Ascending aorta (tissue), 2 donors: Measurements from ENCODE around the gene OCIAD2. TPM values are rescaled to one million over a fixed set of nuclear protein-coding genes. Genes with fewer than 3 reads are reported as not detected.

Experiments used
- DNase-seq, 2 donors: peaks; one replicate each; pipeline ENCODE4 v3.0.0-alpha.2; 2019; ENCODE audit warnings: low spot score in 2 of 2
- H3K27ac ChIP-seq, 2 donors: fragments of 200-600 bp; sonication (generic); one replicate each; pipeline ENCODE4 v1.5.1; 2016 to 2017; ENCODE audit warnings: mild to moderate bottlenecking in 1 of 2
- H3K27me3 ChIP-seq: fragments of 200-600 bp; sonication (generic); one replicate; pipeline ENCODE4 v1.5.1; 2017
- H3K36me3 ChIP-seq, 2 donors: fragments of 200-600 bp; sonication (generic); one replicate each; pipeline ENCODE4 v1.5.1; 2016
- H3K4me1 ChIP-seq, 2 donors: fragments of 200-600 bp; sonication (generic); one replicate each; pipeline ENCODE4 v1.5.1; 2016 to 2017; ENCODE audit warnings: mild to moderate bottlenecking in 1 of 2
- H3K4me3 ChIP-seq, 2 donors: fragments of 200-600 bp; sonication (generic); one replicate each; pipeline ENCODE4 v1.5.1; 2016 to 2017; ENCODE audit warnings: mild to moderate bottlenecking in 1 of 2
- H3K9me3 ChIP-seq, 2 donors: fragments of 200-600 bp; sonication (generic); one replicate each; pipeline ENCODE4 v1.5.1; 2016
- intact Hi-C: fragments of 100-400 bp; cut with DNase I; formaldehyde crosslinking; loops from one replicate; pipeline ENCODE4 v1.15.1; 2023
- total RNA-seq: library from RNA; depleted of rRNA; stranded (reverse); fragments of >200 nt; gene quantifications from one replicate; pipeline ENCODE4 v1.1.0, GENCODE V29; 2016
- TF ChIP-seq, protein P1 (sequence below), 3 experiments: fragments of 200-600 bp in 2 of 3; fragments of 450-650 bp in 1 of 3; sonication (generic) in 2 of 3; IDR thresholded peaks; one replicate each; pipeline ENCODE4 v1.5.1; 2016 to 2019; ENCODE audit warnings: antibody characterized with exemption in 3 of 3, mild to moderate bottlenecking in 1 of 3, moderate library complexity in 1 of 3

OCIAD2 gene
- total RNA-seq, 1 donor from 2014 or later, result 1.9 TPM

DNA sequence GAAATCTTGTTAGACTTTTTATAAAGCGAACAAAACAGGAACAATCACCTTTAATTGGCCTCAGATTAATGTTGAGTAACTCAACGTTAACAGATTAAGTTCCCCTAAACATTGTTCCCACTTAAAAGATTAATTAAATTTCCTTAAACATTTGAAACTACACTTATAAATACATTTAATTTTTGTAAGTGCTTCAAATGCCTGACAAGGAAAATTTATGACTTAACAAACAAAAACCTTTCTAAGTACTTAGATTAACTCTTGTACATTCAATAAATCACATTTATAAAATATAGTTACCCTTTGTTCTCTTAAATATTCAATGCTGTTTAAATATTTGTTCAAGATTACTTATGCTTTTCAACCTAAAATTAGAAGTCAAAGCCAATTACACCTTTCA is 39.4 kb upstream of the OCIAD2 start:
- no peaks in the 10 kb centered on the region for H3K27me3 ChIP-seq
- H3K4me1 ChIP-seq, result no peaks in the 10 kb centered on the region
- intact Hi-C loops, result no loop called here
- no peaks in the 10 kb centered on the region for H3K36me3 ChIP-seq
- DNase-seq, result no peak
- no peaks in the 10 kb centered on the region for H3K9me3 ChIP-seq
- no peak overlapping the region for H3K27ac ChIP-seq
- H3K4me3 ChIP-seq, result no peak overlapping the region
- TF ChIP-seq, protein P1, sequence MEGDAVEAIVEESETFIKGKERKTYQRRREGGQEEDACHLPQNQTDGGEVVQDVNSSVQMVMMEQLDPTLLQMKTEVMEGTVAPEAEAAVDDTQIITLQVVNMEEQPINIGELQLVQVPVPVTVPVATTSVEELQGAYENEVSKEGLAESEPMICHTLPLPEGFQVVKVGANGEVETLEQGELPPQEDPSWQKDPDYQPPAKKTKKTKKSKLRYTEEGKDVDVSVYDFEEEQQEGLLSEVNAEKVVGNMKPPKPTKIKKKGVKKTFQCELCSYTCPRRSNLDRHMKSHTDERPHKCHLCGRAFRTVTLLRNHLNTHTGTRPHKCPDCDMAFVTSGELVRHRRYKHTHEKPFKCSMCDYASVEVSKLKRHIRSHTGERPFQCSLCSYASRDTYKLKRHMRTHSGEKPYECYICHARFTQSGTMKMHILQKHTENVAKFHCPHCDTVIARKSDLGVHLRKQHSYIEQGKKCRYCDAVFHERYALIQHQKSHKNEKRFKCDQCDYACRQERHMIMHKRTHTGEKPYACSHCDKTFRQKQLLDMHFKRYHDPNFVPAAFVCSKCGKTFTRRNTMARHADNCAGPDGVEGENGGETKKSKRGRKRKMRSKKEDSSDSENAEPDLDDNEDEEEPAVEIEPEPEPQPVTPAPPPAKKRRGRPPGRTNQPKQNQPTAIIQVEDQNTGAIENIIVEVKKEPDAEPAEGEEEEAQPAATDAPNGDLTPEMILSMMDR (IDR thresholded peaks at IDR 0.05), result no peak

DNA sequence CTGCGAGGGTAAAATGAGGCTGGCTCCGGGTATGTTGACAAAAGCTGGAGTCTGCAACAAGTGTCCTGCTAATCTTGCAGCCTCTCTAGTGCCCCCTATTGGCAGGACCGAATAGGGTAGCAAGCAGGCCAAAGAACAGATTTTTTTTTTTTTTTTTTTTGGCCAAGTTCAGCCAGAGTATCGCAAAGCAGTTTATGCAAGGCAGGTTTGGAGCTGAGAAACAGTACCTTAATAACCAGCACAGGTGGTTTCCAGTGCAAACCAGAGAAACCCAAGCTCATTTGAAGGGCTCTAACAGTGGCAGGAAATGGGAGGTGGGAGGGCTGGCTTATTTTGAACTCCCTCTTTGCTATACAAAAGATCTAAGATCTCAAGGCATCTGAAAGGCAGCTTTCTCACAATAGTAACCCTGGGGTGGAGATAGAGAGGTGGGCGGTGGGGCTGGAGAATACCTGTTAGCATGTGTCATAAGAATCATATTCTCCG is 38.2 kb upstream of the OCIAD2 start:
- no peaks in the 10 kb centered on the region for H3K4me1 ChIP-seq
- no peak overlapping the region for H3K4me3 ChIP-seq
- intact Hi-C loops, result no loop called here
- no peaks in the 10 kb centered on the region for H3K27me3 ChIP-seq
- H3K9me3 ChIP-seq, result no peaks in the 10 kb centered on the region
- no peaks in the 10 kb centered on the region for H3K36me3 ChIP-seq
- TF ChIP-seq, protein P1 (IDR thresholded peaks at IDR 0.05), result no peak
- no peak for DNase-seq
- no peak overlapping the region for H3K27ac ChIP-seq

DNA sequence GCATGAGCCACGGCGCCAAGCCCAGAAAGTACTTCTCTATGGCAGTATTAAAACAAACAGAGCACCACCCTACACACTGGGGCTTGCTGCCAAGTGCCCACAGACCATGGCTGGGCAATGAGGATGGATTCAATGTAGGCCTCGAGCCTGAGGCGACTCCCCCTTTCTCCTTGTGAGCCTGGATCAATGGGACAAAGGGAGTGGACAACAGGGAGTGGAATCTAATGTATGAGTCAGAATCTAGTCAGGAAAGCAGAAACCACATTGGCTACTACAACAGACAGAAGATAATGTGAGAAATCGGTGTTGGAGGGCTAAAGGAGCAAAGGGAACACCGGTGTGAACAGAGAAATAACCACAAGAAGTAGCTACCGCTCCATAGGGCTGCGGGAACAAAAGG is 37.7 kb upstream of the OCIAD2 start:
- Histone ChIP-seq H3K4me3 (no peak overlapping the region), H3K4me1 (no peaks in the 10 kb centered on the region), H3K9me3 (no peaks in the 10 kb centered on the region), H3K27me3 (no peaks in the 10 kb centered on the region), H3K27ac (no peak overlapping the region), H3K36me3 (no peaks in the 10 kb centered on the region)
- intact Hi-C loops, result no loop called here
- DNase-seq, result no peak
- TF ChIP-seq, protein P1 (IDR thresholded peaks at IDR 0.05), result no peak

DNA sequence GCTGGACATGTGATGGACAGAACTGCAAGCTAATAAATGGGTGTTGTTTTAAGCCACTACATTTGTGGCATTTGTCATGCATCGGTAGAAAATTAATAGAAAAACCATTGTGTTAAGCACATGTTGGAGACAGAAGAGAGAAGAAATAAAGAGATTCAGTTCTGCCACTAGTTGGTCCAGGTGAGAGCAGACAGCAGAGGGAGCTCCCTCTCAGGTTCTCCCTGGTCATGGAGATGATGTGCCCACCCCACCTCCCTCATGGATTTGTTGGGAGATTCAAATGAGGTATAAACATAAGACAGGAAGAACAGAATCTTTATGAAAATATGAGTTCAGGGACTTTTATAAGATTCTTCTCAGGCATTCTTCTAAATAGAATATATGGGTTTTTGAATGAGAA is 36.8 kb upstream of the OCIAD2 start:
- Histone ChIP-seq H3K4me3 (no peak overlapping the region), H3K4me1 (no peaks in the 10 kb centered on the region), H3K9me3 (peaks cover 0 to 3% of the 10 kb centered on the region in 2 donors), H3K27ac (no peak overlapping the region), H3K27me3 (no peaks in the 10 kb centered on the region), H3K36me3 (no peaks in the 10 kb centered on the region)
- intact Hi-C loops, result no loop called here
- no peak for DNase-seq
- TF ChIP-seq, protein P1 (IDR thresholded peaks at IDR 0.05), result no peak

DNA sequence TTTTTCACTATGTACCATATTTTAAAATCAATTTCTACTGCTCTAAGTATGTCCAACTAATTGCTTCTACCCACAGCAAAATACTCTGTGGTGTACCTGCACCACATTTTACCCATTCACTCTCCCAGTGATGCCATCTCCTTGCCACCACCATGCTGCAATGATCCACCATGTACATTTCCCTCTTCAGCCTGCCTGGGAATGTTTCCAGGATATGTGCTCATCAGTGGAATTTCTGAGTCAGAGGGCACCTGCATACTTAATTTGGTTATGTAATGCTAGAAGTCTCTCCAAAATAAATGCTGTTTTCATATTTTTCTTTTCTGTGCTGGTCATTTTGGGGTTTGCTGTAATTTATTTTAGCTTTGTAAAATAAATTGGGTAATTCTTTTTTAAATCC is 33.2 kb upstream of the OCIAD2 start:
- H3K36me3 ChIP-seq, result no peaks in the 10 kb centered on the region
- intact Hi-C loops, result no loop called here
- no peak overlapping the region for H3K27ac ChIP-seq
- no peaks in the 10 kb centered on the region for H3K4me1 ChIP-seq
- peaks cover 0 to 5% of the 10 kb centered on the region in 2 donors for H3K9me3 ChIP-seq
- H3K27me3 ChIP-seq, result no peaks in the 10 kb centered on the region
- TF ChIP-seq, protein P1 (IDR thresholded peaks at IDR 0.05), result no peak
- no peak overlapping the region for H3K4me3 ChIP-seq
- DNase-seq, result no peak

DNA sequence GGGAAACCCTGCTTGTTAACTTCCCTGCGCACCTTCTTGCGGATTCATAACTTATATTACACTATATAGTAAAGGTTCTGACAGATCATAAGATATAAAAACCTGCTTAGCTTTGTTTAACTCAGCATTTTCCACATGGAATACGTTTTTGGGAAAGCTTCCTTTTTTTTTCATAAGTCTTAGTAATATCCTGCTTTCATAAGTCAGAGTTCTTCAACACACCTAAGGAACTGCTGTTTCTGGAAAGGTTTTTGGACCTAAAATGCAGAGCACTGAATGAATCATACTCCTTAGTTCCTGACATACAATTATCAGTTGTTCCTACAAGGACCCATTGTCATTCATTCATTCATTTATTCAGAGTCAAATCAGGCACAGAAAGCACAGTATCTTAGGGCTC is 32.3 kb upstream of the OCIAD2 start:
- H3K27me3 ChIP-seq, result no peaks in the 10 kb centered on the region
- DNase-seq, result no peak
- H3K4me1 ChIP-seq, result no peaks in the 10 kb centered on the region
- intact Hi-C loops, result no loop called here
- no peak overlapping the region for H3K27ac ChIP-seq
- peaks cover 0 to 5% of the 10 kb centered on the region in 2 donors for H3K9me3 ChIP-seq
- no peak overlapping the region for H3K4me3 ChIP-seq
- H3K36me3 ChIP-seq, result no peaks in the 10 kb centered on the region
- TF ChIP-seq, protein P1 (IDR thresholded peaks at IDR 0.05), result no peak
